Erythroblast (primary cell): ENCODE data around the gene TMEM135.

Experiments used
- GATA1 ChIP-seq: IDR thresholded peaks from 2 replicates; pipeline ENCODE4 v1.6.1; 2011; ENCODE audit warnings: low read depth, mild to moderate bottlenecking, control low read depth, low read length, moderate library complexity
- POLR2A ChIP-seq: IDR thresholded peaks from 2 replicates; pipeline ENCODE4 v1.6.1; 2011; ENCODE audit warnings: mild to moderate bottlenecking, low read length

GRCh38 chr11:86999859-87000753 is 37.6 kb upstream of the TMEM135 start:
- TF ChIP-seq POLR2A (no peak), GATA1 (peak; percentile 43)
